GM18507 (cell line): ENCODE measurements around the gene PCSK6.
A peak's percentile ranks its signal among the peaks of the same experiment; 100 is the strongest.

ENCODE experiments used
- DNase-seq: peaks from one replicate; pipeline ENCODE4 v3.0.0; 2011; ENCODE audit warnings: low read depth; ENCODE audit not compliant: insufficient read length; ENCODE audit errors: extremely low spot score
- FAIRE-seq: peaks from 2 replicates; lab custom pipeline; 2011; peaks lifted over from hg19 to GRCh38; lab: Jason Lieb, UNC

The PCSK6 gene

GRCh38 chr15:101277038-101277822 is 212.3 kb downstream of the PCSK6 start, which contains the start of gene SELENOS:
Gene SELENOS (minus strand): TSS chr15:101277485. CDS start chr15:101277417, 68 bp downstream.
- FAIRE-seq (peak; percentile 84), DNase-seq (peak; percentile 86)

GRCh38 chr15:101276501-101277037 is 212.9 kb downstream of the PCSK6 start:
- DNase-seq, result no peak
- FAIRE-seq, result peak; percentile 80

- DNase-seq, result no peak
- FAIRE-seq, result peak; percentile 85
Observed at GRCh38 chr15:101275018-101275417, 214.5 kb downstream of the PCSK6 start.

DNA sequence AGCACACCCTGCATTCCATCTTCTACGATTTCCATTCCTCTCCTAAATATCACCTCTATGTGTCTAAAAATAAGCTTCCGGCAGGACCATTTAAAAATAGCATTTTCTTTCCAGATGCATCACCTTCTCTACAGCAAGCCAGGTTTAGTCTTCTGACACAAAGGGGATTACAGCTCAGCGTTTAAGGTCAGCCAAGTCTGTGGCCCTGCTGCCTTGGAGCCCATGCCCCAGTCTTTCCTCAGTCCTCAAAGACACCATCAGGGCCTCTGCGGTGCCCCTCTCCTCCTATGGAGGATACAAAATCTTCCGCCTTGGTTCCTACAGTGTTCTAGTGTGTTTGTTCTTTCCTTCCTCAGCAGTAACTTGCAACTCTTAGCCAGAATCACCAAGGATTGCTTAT is 216.0 kb downstream of the PCSK6 start:
- FAIRE-seq (no peak), DNase-seq (no peak)

- FAIRE-seq (no peak), DNase-seq (no peak)
Observed at GRCh38 chr15:101272584-101272983, 216.9 kb downstream of the PCSK6 start.

DNA sequence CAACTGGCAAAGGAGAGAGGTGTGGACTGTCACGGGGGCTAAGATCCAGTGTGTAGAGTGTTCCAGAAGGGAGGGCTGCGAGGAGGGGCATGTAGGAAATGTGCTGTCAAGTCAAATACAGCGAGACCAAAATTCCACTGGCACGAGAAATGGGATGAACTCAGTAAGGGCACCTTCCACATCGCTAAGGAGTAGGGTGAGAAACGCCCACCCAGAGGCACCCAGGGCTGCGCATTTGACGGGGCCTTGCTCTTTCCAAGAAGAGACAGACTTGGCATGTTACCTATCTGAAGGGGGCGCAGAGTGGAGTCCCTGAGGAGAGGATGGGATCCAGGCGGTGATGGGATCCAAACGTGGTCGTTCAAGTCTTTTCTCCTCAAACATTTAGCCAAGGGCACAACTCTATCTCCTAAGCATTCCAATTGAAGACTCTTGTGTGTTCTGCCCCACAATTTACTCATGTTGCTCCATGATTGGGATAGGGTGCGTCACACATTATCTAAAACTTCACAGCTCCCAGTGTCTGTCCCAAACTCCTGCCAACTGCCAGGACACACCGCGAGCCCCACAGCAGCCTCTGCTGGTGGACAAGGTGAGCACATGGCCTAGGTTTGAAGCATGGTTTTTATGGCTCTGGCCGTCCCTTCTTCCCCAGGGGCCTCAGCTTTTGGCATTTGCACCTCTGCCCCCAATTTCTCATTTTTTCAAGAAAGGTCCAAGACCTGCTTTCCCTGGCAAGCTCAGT is 219.9 kb downstream of the PCSK6 start:
- FAIRE-seq (no peak), DNase-seq (no peak)

DNA sequence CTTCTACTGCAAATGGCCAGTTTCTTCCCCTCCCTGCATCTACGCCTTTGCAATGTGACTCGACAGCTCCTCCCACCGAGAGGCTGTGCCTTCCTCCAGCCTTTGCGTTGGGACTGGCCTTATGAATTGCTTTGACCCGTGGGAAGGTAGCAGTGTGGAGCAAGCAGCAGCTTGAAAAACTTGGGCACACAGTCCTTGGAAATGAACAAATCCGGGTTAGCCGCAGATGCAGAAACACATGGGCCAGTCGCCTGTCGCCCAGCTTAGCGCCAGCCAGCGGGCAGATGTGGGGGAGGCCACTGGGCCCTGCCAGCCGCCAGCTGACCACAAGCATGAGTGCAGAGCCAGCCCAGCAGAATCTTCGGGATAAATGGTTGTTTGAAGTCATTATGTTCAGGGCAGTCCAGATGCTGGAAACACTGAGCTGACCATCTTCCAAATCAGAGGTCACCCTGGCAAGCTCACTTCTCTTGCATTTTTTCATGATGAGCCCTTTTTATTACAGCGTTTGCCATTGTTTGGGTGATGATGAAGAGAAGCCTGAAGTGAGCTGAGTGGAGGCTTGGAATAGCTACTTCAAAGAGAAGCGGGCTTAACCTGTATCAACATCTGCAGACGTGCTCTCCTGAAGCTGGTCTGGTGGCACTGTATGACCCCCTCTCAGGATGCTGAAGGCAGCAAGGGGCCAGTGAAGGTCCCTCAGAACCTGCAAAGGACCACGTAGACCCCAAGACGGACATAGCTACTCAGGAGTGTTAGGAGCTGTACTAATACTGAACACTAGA is 222.0 kb downstream of the PCSK6 start:
- FAIRE-seq (no peak), DNase-seq (no peak)

- no peak for FAIRE-seq
Observed at GRCh38 chr15:101266787-101267186, 222.7 kb downstream of the PCSK6 start.

GRCh38 chr15:101266034-101266433 is 223.5 kb downstream of the PCSK6 start:
- DNase-seq (no peak), FAIRE-seq (no peak)

More at GRCh38 chr15:101266787-101267186, 222.7 kb downstream of the PCSK6 start:
- no peak for DNase-seq

GRCh38 chr15:101264911-101265641 is 224.4 kb downstream of the PCSK6 start:
- FAIRE-seq (peak; percentile 79), DNase-seq (no peak)

DNA sequence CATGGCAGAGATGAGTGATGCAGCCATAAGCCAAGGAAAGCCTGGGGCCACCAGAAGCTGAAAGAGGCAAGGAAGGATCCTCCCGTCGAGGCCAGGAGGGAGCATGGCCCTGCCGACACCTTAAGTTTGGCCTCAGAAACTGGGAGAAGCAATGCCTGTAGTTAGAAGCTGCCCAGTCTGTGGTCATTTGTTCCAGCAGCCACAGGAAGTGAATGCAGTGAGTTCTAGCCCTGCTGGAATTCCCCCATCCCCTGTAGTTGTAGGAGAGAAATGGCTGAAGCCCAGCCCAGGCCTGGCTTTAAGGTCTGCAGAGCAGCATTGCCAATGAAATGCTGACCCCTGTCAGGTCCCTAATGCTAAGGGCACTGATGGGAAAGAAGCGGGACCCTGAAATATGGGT is 225.5 kb downstream of the PCSK6 start:
- FAIRE-seq (peak; percentile 81), DNase-seq (no peak)

DNA sequence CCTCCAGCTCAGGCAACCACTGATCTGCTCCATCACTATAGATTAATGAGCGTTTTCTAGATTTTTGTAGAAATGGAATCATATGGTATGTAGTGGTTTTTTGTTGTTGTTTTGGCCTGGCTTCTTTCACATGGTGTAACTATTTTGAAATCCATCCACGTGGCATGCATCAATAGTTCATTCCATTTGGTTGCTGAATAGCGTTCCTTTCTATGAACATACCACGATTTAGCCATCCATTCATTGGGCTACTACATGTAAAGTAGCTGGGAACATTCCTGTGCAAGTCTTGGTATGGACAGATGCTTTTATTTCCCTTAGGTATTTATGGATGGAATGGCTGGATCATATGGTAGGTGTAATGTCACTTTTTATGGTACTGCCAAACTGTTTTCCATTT is 227.0 kb downstream of the PCSK6 start:
- FAIRE-seq, result no peak
- no peak for DNase-seq

GRCh38 chr15:101258238-101259144 is 231.0 kb downstream of the PCSK6 start:
- DNase-seq (no peak), FAIRE-seq (peak; percentile 77)

DNA sequence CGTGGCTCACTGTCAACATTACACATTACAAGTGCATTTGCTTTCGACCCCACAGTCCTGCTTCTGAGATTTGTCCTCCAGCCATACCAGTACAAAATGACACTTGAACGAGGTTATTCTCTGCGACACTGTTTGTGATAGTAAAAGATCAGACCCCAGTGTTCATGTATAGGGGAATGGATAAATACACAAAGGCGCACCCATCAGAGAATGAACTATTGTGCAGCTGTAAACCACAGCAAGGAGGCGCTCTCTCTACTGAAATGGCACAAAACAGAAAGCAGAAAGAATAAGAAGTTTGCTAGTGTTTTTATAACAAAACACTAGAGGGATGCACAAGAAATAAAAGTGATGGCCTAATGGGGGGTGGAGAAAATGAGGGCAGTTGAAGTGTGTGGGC is 232.8 kb downstream of the PCSK6 start:
- FAIRE-seq (no peak), DNase-seq (no peak)

DNA sequence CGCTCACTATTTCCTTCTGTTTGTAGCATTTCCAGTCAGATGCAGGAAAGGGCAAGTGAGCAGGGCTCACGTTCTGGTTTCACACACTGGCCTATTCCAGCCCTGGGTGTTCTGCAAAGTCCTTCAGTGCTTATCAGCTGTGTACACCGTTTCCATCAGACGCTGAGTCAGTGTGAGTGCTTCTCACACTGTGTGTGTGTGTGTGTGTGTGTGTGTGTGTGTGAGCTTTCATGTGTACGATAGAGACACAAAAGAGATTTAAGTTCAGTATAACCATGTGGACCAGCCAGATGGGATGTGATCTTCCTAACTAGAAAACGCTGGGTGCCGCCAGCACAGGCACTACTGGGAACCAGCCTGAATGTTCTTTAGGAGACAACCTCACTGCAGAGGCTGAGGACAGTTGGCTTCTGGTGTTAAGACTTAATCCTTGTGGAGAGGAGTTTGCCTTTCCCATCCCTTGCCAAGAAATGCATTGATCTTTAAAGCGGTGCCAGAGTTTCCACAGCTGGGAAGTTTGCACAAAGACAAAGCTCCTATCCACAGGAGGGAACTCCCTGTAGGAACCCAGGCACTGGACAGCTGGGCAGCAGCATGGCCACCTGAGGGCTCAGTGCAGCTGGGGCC is 233.8 kb downstream of the PCSK6 start:
- DNase-seq, result no peak
- no peak for FAIRE-seq

- no peak for FAIRE-seq
- no peak for DNase-seq
Observed at GRCh38 chr15:101255051-101255395, 234.5 kb downstream of the PCSK6 start.

DNA sequence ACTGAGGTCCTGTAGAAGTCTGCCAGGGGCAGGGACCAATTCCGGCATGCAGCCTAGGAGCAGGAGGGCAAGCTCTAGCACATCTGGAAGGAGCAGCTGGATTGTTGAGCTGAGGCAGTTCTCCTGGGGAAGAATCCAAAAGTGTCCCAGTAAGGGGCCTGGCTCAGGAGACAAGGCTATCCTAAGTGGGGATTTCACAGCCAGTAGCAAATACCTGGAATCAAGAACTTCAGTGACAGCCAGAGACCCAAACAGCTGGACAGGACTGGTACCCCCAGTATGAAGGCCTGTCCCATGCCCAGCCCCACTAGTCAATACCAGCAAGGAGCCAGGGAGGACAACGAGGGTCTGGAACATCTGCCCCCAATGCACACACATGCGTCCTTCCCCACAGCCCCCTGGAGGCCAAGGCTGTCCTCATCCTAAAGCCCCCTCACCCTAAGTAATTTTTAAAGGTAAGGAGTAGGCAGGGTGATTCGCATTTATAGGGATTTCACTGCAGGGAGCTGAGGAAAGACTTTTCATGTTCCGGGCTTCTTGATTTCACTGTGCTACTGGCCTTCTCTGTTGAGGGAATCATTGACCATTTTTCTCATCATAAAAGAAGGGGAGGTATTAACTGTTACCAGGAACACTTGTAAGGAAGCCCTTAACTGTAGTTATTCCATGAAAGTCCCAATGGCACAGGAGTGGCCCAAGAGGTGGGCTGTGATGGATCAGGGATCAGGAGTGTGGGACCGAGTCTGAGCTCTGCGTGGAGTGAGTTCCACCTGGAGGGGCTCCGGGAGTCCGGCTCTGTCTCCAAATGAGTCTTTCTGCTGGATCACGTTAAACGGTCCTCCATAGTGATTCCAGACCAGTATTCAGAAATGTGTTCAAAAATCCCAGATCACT is 235.1 kb downstream of the PCSK6 start:
- DNase-seq (no peak), FAIRE-seq (no peak)
